Measurements from ENCODE around the gene A3GALT2.

A3GALT2 gene

GRCh38 chr1:33343539-33343938, 22.6 kb upstream of the A3GALT2 start:
- no peak for DNase-seq (ENCODE audit: low read depth)
- TF ChIP-seq CTCF (IDR thresholded peaks at IDR 0.05; ENCODE audit: control insufficient read depth, insufficient read depth, low read depth, low read length, missing control alignments): no peak
- no peak overlapping the region for H3K4me3 ChIP-seq (ENCODE audit: control insufficient read depth, low read depth, low read length)

GRCh38 chr1:33342041-33342723, 21.3 kb upstream of the A3GALT2 start:
- TF ChIP-seq CTCF (IDR thresholded peaks at IDR 0.05; ENCODE audit: control insufficient read depth, insufficient read depth, low read depth, low read length, missing control alignments): no peak
- H3K4me3 ChIP-seq (ENCODE audit: control insufficient read depth, low read depth, low read length): no peak overlapping the region
- DNase-seq (ENCODE audit: low read depth): peak; percentile 71

GRCh38 chr1:33341190-33341589, 20.3 kb upstream of the A3GALT2 start:
- TF ChIP-seq CTCF (IDR thresholded peaks at IDR 0.05; ENCODE audit: control insufficient read depth, insufficient read depth, low read depth, low read length, missing control alignments): no peak
- no peak overlapping the region for H3K4me3 ChIP-seq (ENCODE audit: control insufficient read depth, low read depth, low read length)
- DNase-seq (ENCODE audit: low read depth): no peak

GRCh38 chr1:33339413-33339812, 18.5 kb upstream of the A3GALT2 start:
- H3K4me3 ChIP-seq (ENCODE audit: control insufficient read depth, low read depth, low read length): no peak overlapping the region
- no peak for DNase-seq (ENCODE audit: low read depth)
- no peak for TF ChIP-seq CTCF (IDR thresholded peaks at IDR 0.05; ENCODE audit: control insufficient read depth, insufficient read depth, low read depth, low read length, missing control alignments)

GRCh38 chr1:33338440-33339211, 17.7 kb upstream of the A3GALT2 start:
- peak; percentile 86 for DNase-seq (ENCODE audit: low read depth)
- H3K4me3 ChIP-seq (ENCODE audit: control insufficient read depth, low read depth, low read length): no peak overlapping the region
- TF ChIP-seq CTCF (IDR thresholded peaks at IDR 0.05; ENCODE audit: control insufficient read depth, insufficient read depth, low read depth, low read length, missing control alignments): no peak

GRCh38 chr1:33338048-33338439, 17.1 kb upstream of the A3GALT2 start:
- no peak overlapping the region for H3K4me3 ChIP-seq (ENCODE audit: control insufficient read depth, low read depth, low read length)
- TF ChIP-seq CTCF (IDR thresholded peaks at IDR 0.05; ENCODE audit: control insufficient read depth, insufficient read depth, low read depth, low read length, missing control alignments): no peak
- DNase-seq (ENCODE audit: low read depth): no peak

All from AG09309 (cell line).